Measurements from ENCODE around the gene RAB18. TPM values are rescaled to one million over a fixed set of nuclear protein-coding genes. Genes with fewer than 3 reads are reported as not detected.

RAB18 gene
- total and polyA plus RNA-seq, 8 donors = 7.5 to 57.7 (median 42.1) TPM

- no peaks in the 10 kb centered on the region for H3K4me1 ChIP-seq
- TF ChIP-seq, protein P1, sequence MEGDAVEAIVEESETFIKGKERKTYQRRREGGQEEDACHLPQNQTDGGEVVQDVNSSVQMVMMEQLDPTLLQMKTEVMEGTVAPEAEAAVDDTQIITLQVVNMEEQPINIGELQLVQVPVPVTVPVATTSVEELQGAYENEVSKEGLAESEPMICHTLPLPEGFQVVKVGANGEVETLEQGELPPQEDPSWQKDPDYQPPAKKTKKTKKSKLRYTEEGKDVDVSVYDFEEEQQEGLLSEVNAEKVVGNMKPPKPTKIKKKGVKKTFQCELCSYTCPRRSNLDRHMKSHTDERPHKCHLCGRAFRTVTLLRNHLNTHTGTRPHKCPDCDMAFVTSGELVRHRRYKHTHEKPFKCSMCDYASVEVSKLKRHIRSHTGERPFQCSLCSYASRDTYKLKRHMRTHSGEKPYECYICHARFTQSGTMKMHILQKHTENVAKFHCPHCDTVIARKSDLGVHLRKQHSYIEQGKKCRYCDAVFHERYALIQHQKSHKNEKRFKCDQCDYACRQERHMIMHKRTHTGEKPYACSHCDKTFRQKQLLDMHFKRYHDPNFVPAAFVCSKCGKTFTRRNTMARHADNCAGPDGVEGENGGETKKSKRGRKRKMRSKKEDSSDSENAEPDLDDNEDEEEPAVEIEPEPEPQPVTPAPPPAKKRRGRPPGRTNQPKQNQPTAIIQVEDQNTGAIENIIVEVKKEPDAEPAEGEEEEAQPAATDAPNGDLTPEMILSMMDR (IDR thresholded peaks at IDR 0.05) = no peak
- DNase-seq (no peak), FAIRE-seq (no peak), ATAC-seq (no peak)
- no peaks in the 10 kb centered on the region for H3K27me3 ChIP-seq
- H3K9me3 ChIP-seq = no peaks in the 10 kb centered on the region
- WGBS, 2 donors = 94 to 100% methylated on average over 1 of the region's 1 CpG
- no peak overlapping the region for H3K4me3 ChIP-seq
- H3K27ac ChIP-seq = no peak overlapping the region
- H3K36me3 ChIP-seq = peaks cover 0 to 10% (median 8%) of the 10 kb centered on the region in 3 donors
- intact Hi-C loops (cut with DNase I) = no loop called here
Observed at GRCh38 chr10:27540672-27541071, 36.6 kb downstream of the RAB18 start.

DNA sequence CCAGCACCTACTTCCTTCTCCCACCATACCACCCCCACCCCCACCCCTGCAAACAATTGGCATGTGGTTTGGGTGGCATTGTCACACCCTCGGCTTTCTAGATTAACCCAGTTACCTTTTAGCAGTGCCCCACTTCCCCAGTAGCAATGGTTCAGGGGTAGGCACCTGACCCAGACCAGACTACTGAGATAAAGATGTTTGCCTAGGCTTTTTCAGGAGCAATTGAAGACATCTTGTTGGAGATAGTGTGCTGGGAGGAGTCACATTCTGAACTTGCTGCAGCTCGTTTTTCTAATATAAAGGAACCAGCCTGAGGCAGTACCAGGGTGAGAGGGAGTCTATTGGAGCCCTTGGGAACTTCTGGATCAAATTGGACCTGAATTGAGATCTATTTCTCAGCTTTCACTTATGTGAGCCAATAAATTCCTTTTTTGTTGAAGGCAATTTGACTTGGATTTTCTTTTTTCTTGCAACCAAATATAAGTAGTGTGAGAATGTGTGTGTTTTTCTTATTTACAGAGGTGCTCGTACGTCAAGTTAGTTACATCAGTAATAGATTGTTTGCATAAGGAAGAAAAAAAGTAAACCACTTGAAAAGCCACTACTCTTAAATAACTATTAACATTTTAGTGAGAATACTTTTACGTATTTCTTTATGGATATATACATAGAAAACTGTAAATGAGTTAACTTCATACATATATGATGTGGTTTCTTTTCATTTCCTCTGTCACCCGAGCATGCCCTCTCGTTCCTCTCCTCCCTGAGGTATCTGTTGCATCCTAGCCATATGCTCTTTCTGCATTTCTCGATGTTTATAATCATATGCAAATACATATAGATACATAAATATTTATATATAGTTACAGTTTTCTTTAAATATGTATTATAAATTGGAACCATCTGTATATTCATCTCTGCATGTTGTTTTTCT, 38.0 kb downstream of the RAB18 start:
- Histone ChIP-seq H3K4me3 (no peak overlapping the region), H3K9me3 (no peaks in the 10 kb centered on the region), H3K27ac (no peak overlapping the region), H3K27me3 (no peaks in the 10 kb centered on the region), H3K36me3 (peaks cover 0 to 10% (median 8%) of the 10 kb centered on the region in 3 donors), H3K4me1 (no peaks in the 10 kb centered on the region)
- intact Hi-C loops (cut with DNase I) = no loop called here
- DNase-seq (no peak), ATAC-seq (no peak), FAIRE-seq (no peak)
- WGBS, 2 donors = 81% methylated on average over 8 of the region's 8 CpGs
- TF ChIP-seq, protein P1 (IDR thresholded peaks at IDR 0.05) = no peak

- no peaks in the 10 kb centered on the region for H3K27me3 ChIP-seq
- H3K9me3 ChIP-seq = no peaks in the 10 kb centered on the region
- no peak for FAIRE-seq
- H3K4me3 ChIP-seq = no peak overlapping the region
- DNase-seq = no peak
- intact Hi-C loops (cut with DNase I) = no loop called here
- 96% methylated on average over 2 of the region's 2 CpGs for WGBS, 2 donors
- no peak for ATAC-seq
- TF ChIP-seq, protein P1 (IDR thresholded peaks at IDR 0.05) = no peak
- no peaks in the 10 kb centered on the region for H3K4me1 ChIP-seq
- H3K36me3 ChIP-seq = peaks cover 0 to 10% (median 8%) of the 10 kb centered on the region in 3 donors
- H3K27ac ChIP-seq = no peak overlapping the region
Observed at GRCh38 chr10:27542812-27543211, 38.7 kb downstream of the RAB18 start.

DNA sequence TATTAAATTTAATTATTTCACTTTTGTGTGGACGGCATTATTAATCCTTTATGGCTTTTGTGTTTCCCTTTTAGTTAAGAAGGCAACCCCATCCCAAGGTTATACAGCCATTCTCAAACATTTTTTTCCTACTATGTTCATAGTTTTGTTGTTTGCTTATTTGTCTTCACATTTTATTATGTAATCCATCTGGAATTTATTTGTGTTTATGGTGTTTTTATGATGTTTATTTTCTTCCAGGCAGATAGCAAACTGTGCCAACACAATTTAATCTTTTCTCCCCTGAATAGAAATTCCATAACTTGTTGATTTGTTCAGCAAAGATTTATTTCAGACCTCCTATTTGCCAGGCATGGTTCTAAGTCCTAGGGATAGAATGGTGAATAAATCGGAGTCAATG, 42.9 kb downstream of the RAB18 start:
- H3K4me3 ChIP-seq = no peak overlapping the region
- DNase-seq = no peak
- H3K36me3 ChIP-seq = peaks cover 0 to 10% (median 0%) of the 10 kb centered on the region in 3 donors
- no peaks in the 10 kb centered on the region for H3K27me3 ChIP-seq
- TF ChIP-seq, protein P1 (IDR thresholded peaks at IDR 0.05) = no peak
- H3K9me3 ChIP-seq = no peaks in the 10 kb centered on the region
- no peak for FAIRE-seq
- WGBS, 2 donors = 80 to 86% methylated on average over 2 of the region's 2 CpGs
- ATAC-seq = no peak
- intact Hi-C loops (cut with DNase I) = no loop called here
- H3K27ac ChIP-seq = no peak overlapping the region
- H3K4me1 ChIP-seq = no peaks in the 10 kb centered on the region

GRCh38 chr10:27547482-27547881, 43.4 kb downstream of the RAB18 start:
- Histone ChIP-seq H3K4me3 (no peak overlapping the region), H3K27ac (no peak overlapping the region), H3K36me3 (peaks cover 0 to 8% (median 0%) of the 10 kb centered on the region in 3 donors), H3K4me1 (no peaks in the 10 kb centered on the region), H3K27me3 (no peaks in the 10 kb centered on the region), H3K9me3 (no peaks in the 10 kb centered on the region)
- TF ChIP-seq, protein P1 (IDR thresholded peaks at IDR 0.05) = no peak
- no peak for FAIRE-seq
- no peak for ATAC-seq
- no peak for DNase-seq
- intact Hi-C loops (cut with DNase I) = no loop called here
- 96 to 98% methylated on average over 3 of the region's 3 CpGs for WGBS, 2 donors
